Breast epithelium (tissue), 3 donors: ENCODE data around the gene RBBP8NL.

Experiments used
- POLR2A ChIP-seq: fragments of 450-650 bp; IDR thresholded peaks from one replicate; pipeline ENCODE4 v1.6.1; 2016; ENCODE audit warnings: antibody characterized with exemption, mild to moderate bottlenecking, moderate library complexity
- TF ChIP-seq, protein P1 (sequence below), 3 donors: fragments of 450-650 bp; IDR thresholded peaks; one replicate each; pipeline ENCODE4 v1.5.1; 2016 to 2017; ENCODE audit warnings: antibody characterized with exemption in 3 of 3, mild to moderate bottlenecking in 3 of 3, moderate library complexity in 3 of 3

GRCh38 chr20:62451156-62451767 is 23.9 kb upstream of the RBBP8NL start:
- TF ChIP-seq, protein P1, sequence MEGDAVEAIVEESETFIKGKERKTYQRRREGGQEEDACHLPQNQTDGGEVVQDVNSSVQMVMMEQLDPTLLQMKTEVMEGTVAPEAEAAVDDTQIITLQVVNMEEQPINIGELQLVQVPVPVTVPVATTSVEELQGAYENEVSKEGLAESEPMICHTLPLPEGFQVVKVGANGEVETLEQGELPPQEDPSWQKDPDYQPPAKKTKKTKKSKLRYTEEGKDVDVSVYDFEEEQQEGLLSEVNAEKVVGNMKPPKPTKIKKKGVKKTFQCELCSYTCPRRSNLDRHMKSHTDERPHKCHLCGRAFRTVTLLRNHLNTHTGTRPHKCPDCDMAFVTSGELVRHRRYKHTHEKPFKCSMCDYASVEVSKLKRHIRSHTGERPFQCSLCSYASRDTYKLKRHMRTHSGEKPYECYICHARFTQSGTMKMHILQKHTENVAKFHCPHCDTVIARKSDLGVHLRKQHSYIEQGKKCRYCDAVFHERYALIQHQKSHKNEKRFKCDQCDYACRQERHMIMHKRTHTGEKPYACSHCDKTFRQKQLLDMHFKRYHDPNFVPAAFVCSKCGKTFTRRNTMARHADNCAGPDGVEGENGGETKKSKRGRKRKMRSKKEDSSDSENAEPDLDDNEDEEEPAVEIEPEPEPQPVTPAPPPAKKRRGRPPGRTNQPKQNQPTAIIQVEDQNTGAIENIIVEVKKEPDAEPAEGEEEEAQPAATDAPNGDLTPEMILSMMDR (IDR thresholded peaks at IDR 0.05): no peak
- no peak for TF ChIP-seq POLR2A
